ENCODE data around the gene CRK.

GRCh38 chr17:1497831-1498230 lies 41.8 kb upstream of the CRK start:
- TF ChIP-seq, protein P1, sequence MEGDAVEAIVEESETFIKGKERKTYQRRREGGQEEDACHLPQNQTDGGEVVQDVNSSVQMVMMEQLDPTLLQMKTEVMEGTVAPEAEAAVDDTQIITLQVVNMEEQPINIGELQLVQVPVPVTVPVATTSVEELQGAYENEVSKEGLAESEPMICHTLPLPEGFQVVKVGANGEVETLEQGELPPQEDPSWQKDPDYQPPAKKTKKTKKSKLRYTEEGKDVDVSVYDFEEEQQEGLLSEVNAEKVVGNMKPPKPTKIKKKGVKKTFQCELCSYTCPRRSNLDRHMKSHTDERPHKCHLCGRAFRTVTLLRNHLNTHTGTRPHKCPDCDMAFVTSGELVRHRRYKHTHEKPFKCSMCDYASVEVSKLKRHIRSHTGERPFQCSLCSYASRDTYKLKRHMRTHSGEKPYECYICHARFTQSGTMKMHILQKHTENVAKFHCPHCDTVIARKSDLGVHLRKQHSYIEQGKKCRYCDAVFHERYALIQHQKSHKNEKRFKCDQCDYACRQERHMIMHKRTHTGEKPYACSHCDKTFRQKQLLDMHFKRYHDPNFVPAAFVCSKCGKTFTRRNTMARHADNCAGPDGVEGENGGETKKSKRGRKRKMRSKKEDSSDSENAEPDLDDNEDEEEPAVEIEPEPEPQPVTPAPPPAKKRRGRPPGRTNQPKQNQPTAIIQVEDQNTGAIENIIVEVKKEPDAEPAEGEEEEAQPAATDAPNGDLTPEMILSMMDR (conservative IDR thresholded peaks at IDR 0.05; ENCODE audit: low read depth, low read length): no peak
- TF ChIP-seq EZH2 (IDR thresholded peaks at IDR 0.05; ENCODE audit: low read length, unreplicated experiment) (no peak), EZH2phosphoT487 (IDR thresholded peaks at IDR 0.05; ENCODE audit: borderline replicate concordance, low read length) (no peak)

Measured in PC-3 (cell line).